ENCODE measurements around the gene GID8. TPM values are rescaled to one million over a fixed set of nuclear protein-coding genes. Genes with fewer than 3 reads are reported as not detected.

GID8 gene
- total and polyA plus RNA-seq, 9 of the 15 experiments (the other 6 are each of a cell fraction or from before 2014, with no cell fraction given), result 7.5 to 31.6 (median 22.2) TPM

- TF ChIP-seq, protein P1, sequence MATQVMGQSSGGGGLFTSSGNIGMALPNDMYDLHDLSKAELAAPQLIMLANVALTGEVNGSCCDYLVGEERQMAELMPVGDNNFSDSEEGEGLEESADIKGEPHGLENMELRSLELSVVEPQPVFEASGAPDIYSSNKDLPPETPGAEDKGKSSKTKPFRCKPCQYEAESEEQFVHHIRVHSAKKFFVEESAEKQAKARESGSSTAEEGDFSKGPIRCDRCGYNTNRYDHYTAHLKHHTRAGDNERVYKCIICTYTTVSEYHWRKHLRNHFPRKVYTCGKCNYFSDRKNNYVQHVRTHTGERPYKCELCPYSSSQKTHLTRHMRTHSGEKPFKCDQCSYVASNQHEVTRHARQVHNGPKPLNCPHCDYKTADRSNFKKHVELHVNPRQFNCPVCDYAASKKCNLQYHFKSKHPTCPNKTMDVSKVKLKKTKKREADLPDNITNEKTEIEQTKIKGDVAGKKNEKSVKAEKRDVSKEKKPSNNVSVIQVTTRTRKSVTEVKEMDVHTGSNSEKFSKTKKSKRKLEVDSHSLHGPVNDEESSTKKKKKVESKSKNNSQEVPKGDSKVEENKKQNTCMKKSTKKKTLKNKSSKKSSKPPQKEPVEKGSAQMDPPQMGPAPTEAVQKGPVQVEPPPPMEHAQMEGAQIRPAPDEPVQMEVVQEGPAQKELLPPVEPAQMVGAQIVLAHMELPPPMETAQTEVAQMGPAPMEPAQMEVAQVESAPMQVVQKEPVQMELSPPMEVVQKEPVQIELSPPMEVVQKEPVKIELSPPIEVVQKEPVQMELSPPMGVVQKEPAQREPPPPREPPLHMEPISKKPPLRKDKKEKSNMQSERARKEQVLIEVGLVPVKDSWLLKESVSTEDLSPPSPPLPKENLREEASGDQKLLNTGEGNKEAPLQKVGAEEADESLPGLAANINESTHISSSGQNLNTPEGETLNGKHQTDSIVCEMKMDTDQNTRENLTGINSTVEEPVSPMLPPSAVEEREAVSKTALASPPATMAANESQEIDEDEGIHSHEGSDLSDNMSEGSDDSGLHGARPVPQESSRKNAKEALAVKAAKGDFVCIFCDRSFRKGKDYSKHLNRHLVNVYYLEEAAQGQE (IDR thresholded peaks at IDR 0.05; ENCODE audit: borderline replicate concordance), result peak; percentile 93
- TF ChIP-seq, protein P1 (CRISPR knock-in tag; IDR thresholded peaks at IDR 0.05; ENCODE audit: low read depth), result no peak
- no peak for TF ChIP-seq SAFB (IDR thresholded peaks at IDR 0.05; ENCODE audit: borderline replicate concordance, low read depth, low read length)
- TF ChIP-seq EP400 (IDR thresholded peaks at IDR 0.05), result no peak
- TF ChIP-seq, protein P2, sequence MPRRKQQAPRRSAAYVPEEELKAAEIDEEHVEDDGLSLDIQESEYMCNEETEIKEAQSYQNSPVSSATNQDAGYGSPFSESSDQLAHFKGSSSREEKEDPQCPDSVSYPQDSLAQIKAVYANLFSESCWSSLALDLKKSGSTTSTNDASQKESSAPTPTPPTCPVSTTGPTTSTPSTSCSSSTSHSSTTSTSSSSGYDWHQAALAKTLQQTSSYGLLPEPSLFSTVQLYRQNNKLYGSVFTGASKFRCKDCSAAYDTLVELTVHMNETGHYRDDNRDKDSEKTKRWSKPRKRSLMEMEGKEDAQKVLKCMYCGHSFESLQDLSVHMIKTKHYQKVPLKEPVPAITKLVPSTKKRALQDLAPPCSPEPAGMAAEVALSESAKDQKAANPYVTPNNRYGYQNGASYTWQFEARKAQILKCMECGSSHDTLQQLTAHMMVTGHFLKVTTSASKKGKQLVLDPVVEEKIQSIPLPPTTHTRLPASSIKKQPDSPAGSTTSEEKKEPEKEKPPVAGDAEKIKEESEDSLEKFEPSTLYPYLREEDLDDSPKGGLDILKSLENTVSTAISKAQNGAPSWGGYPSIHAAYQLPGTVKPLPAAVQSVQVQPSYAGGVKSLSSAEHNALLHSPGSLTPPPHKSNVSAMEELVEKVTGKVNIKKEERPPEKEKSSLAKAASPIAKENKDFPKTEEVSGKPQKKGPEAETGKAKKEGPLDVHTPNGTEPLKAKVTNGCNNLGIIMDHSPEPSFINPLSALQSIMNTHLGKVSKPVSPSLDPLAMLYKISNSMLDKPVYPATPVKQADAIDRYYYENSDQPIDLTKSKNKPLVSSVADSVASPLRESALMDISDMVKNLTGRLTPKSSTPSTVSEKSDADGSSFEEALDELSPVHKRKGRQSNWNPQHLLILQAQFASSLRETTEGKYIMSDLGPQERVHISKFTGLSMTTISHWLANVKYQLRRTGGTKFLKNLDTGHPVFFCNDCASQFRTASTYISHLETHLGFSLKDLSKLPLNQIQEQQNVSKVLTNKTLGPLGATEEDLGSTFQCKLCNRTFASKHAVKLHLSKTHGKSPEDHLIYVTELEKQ (CRISPR knock-in tag; IDR thresholded peaks at IDR 0.05), result no peak
- TF ChIP-seq NFIX (CRISPR knock-in tag; IDR thresholded peaks at IDR 0.05; ENCODE audit: low read depth), result no peak
- TF ChIP-seq HMGXB4 (CRISPR knock-in tag; IDR thresholded peaks at IDR 0.05), result no peak
- TF ChIP-seq ZFP30 (CRISPR knock-in tag; IDR thresholded peaks at IDR 0.05; ENCODE audit: borderline replicate concordance), result no peak
- TF ChIP-seq CHD1 (IDR thresholded peaks at IDR 0.05; ENCODE audit: low read length), result no peak
- no peak for TF ChIP-seq NRF1 (conservative IDR thresholded peaks at IDR 0.05 in 1 of 2, IDR thresholded peaks at IDR 0.05 in 1 of 2)
- no peak for TF ChIP-seq ZNF23 (CRISPR knock-in tag; IDR thresholded peaks at IDR 0.05)
- TF ChIP-seq SMARCA4 (IDR thresholded peaks at IDR 0.05), result 0 out of 2 replicates have a peak, but pooled peaks have one; percentile 21
- no peak for TF ChIP-seq KAT2B (IDR thresholded peaks at IDR 0.05; ENCODE audit: low read depth, low read length)
- TF ChIP-seq ZNF134 (CRISPR knock-in tag; conservative IDR thresholded peaks at IDR 0.05), result no peak
- no peak for TF ChIP-seq HSF4 (CRISPR knock-in tag; IDR thresholded peaks at IDR 0.05; ENCODE audit: borderline replicate concordance)
- no peak for TF ChIP-seq ZNF764 (CRISPR knock-in tag; IDR thresholded peaks at IDR 0.05; ENCODE audit: low read depth)
Measured at GRCh38 chr20:62921119-62921687, 16.7 kb upstream of the GID8 start (continued).
